Bronchial epithelial cell (primary cell): ENCODE results near the gene CHKA. TPM values are rescaled to one million over a fixed set of nuclear protein-coding genes. Genes with fewer than 3 reads are reported as not detected.
A peak's percentile ranks its signal among the peaks of the same experiment; 100 is the strongest.

Source experiments
- DNase-seq: peaks from one replicate; pipeline ENCODE4 v3.0.0-alpha.2; 2010; ENCODE audit warnings: low read depth
- FAIRE-seq: peaks from 2 replicates; lab custom pipeline; 2011; peaks lifted over from hg19 to GRCh38; lab: Jason Lieb, UNC
- H3K27me3 ChIP-seq: 2 replicates; pipeline ENCODE4 v1.5.1; 2011; ENCODE audit warnings: low read length; ENCODE audit not compliant: control insufficient read depth, insufficient read depth
- H3K36me3 ChIP-seq: 2 replicates; pipeline ENCODE4 v1.5.1; 2011; ENCODE audit warnings: low read length; ENCODE audit not compliant: control insufficient read depth, insufficient read depth
- H3K4me3 ChIP-seq: 2 replicates; pipeline ENCODE4 v1.5.1; 2011; ENCODE audit warnings: mild to moderate bottlenecking, low read depth, low read length, control low read depth
- CTCF ChIP-seq: IDR thresholded peaks from 2 replicates; pipeline ENCODE4 v1.5.1; 2011; ENCODE audit warnings: mild to moderate bottlenecking, moderate library complexity, low read length, control low read depth, inconsistent platforms; ENCODE audit not compliant: insufficient read depth, severe bottlenecking
- total RNA-seq: library from RNA; depleted of rRNA; stranded (reverse); fragments of >200 nt; gene quantifications from 2 replicates; pipeline ENCODE4 v1.2.1, GENCODE V29; 2014

Gene CHKA
- total RNA-seq, 1 donor from 2014 or later, result 7.4 TPM

GRCh38 chr11:68038718-68039525 lies 82.3 kb downstream of the CHKA start, which contains the start of gene TCIRG1:
Gene TCIRG1 (plus strand): TSS chr11:68039025. CDS start chr11:68041272, 2,247 bp downstream.
- peak within 1 kb of the TSS; percentile 63 for H3K4me3 ChIP-seq
- peak; percentile 8 for TF ChIP-seq CTCF
- FAIRE-seq, result no peak
- DNase-seq, result peak; percentile 68
- peaks cover 8% of the 10 kb centered on the region for H3K36me3 ChIP-seq
- no peaks in the 10 kb centered on the region for H3K27me3 ChIP-seq

- TF ChIP-seq CTCF, result no peak
- Histone ChIP-seq H3K4me3 (peak overlapping the region; percentile 63), H3K27me3 (no peaks in the 10 kb centered on the region), H3K36me3 (peaks cover 10% of the 10 kb centered on the region)
- FAIRE-seq (no peak), DNase-seq (no peak)
Measured at GRCh38 chr11:68038226-68038717, 82.9 kb downstream of the CHKA start.

DNA sequence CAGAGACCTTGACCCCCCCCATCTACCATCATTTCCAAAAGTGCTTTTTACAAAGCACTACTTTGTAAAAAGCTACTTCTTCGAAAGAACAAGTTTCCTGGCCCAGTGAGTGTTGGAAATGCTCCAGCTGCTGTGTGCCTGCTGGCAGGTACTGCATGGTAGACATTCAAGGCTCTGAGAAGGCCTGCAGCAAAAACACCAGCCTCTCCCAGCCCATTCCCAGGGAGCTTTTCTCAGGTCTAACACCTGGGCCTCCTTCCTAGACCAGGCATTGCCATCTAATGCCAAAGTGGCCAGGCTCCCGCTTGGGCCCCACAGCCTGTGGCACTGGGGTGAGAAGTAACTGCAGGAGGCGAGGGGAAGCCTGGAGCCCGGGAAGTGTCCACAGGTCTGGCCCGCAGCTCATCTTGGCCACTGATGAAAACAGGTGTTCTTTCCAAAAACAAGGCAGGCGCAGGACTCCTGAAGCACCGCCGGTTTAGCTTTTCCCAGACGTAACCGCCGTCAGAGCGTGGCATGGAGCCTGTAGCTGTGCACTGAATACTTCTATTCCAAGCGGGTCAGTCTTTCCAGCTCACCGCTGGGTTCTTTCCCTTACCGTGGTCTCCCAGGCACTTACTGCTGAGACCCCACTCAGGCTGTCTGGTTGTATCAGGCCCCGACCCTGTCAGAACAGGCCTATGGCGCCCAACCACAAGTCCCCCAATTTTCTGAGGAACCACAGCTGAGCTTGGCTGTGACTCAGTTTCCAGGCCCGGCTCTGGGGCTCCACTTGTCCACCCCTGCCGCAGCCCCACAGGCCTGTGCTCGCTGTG lies 83.6 kb downstream of the CHKA start:
- DNase-seq (no peak), FAIRE-seq (no peak)
- no peak overlapping the region for H3K4me3 ChIP-seq
- peaks cover 15% of the 10 kb centered on the region for H3K36me3 ChIP-seq
- no peaks in the 10 kb centered on the region for H3K27me3 ChIP-seq
- no peak for TF ChIP-seq CTCF

- no peak for DNase-seq
- TF ChIP-seq CTCF, result no peak
- no peak overlapping the region for H3K4me3 ChIP-seq
- H3K36me3 ChIP-seq, result peaks cover 15% of the 10 kb centered on the region
- no peaks in the 10 kb centered on the region for H3K27me3 ChIP-seq
- no peak for FAIRE-seq
Measured at GRCh38 chr11:68036717-68037239, 84.4 kb downstream of the CHKA start.

- no peaks in the 10 kb centered on the region for H3K27me3 ChIP-seq
- H3K36me3 ChIP-seq, result peaks cover 12% of the 10 kb centered on the region
- FAIRE-seq (no peak), DNase-seq (no peak)
- no peak overlapping the region for H3K4me3 ChIP-seq
- TF ChIP-seq CTCF, result no peak
Measured at GRCh38 chr11:68036141-68036716, 85.0 kb downstream of the CHKA start.
